Heart right ventricle (tissue), 16 donors: ENCODE measurements around the gene ABHD16B. TPM values are rescaled to one million over a fixed set of nuclear protein-coding genes. Genes with fewer than 3 reads are reported as not detected.
A peak's percentile ranks its signal among the peaks of the same experiment; 100 is the strongest.

ENCODE experiments used
- ATAC-seq, 8 donors: fragments of 200-7000 bp; cut with Tn5 transposase; one replicate each; pipeline ENCODE4 v1.9.1; 2020; ENCODE audit warnings: mild to moderate bottlenecking in 8 of 8, moderate library complexity in 8 of 8, moderate number of reproducible peaks in 1 of 8
- DNase-seq, 2 donors: peaks; one replicate each; pipeline ENCODE4 v3.0.0-alpha.2; 2020
- H3K27ac ChIP-seq, 10 donors: fragments of 200-600 bp; sonication (generic) in 2 of 10; one replicate each; pipeline versions ENCODE4 v1.5.0 to v1.8.0; 2020 to 2022; ENCODE audit warnings: mild to moderate bottlenecking in 3 of 10
- H3K27me3 ChIP-seq, 7 donors: fragments of 200-600 bp; one replicate each; pipeline ENCODE4 v1.8.0; 2021 to 2022; ENCODE audit warnings: mild to moderate bottlenecking in 2 of 7
- H3K36me3 ChIP-seq, 9 donors: fragments of 200-600 bp; sonication (generic) in 1 of 9; one replicate each; pipeline versions ENCODE4 v1.5.0 to v1.8.0; 2020 to 2022; ENCODE audit warnings: mild to moderate bottlenecking in 2 of 9
- H3K4me1 ChIP-seq, 9 donors: fragments of 200-600 bp; sonication (generic) in 1 of 9; one replicate each; pipeline versions ENCODE4 v1.5.0 to v1.8.0; 2020 to 2022; ENCODE audit warnings: mild to moderate bottlenecking in 4 of 9
- H3K4me3 ChIP-seq, 10 donors: fragments of 200-600 bp; sonication (generic) in 2 of 10; one replicate each; pipeline versions ENCODE4 v1.5.0 to v1.8.0; 2020 to 2022; ENCODE audit warnings: mild to moderate bottlenecking in 7 of 10, moderate library complexity in 2 of 10
- H3K9me3 ChIP-seq, 11 donors: fragments of 200-600 bp in 10 of 11; sonication (generic) in 2 of 11; one replicate each; pipeline versions ENCODE4 v1.5.0 to v1.8.0; 2013 to 2022; ENCODE audit warnings: mild to moderate bottlenecking in 2 of 11, control low read depth in 1 of 11, moderate library complexity in 1 of 11
- WGBS, 2 donors: extraction: QIAGEN DNeasy Blood & Tissue Kit; methylation state at CpG; one replicate each; pipeline ENCODE4 v1.1.7; 2013; ENCODE audit warnings: inconsistent platforms in 1 of 2; 5-methylcytosine and 5-hydroxymethylcytosine counted together
- intact Hi-C, 10 donors: fragments of 100-400 bp; cut with DNase I; formaldehyde crosslinking; loops; one replicate each; pipeline versions ENCODE4 v1.11.1 to v1.14.2; 2022
- polyA plus RNA-seq, 2 donors: library from polyadenylated mRNA; stranded (reverse); fragments of 200-250 nt; gene quantifications; one replicate each; pipeline ENCODE4 v1.2.3, GENCODE V29; 2013
- total RNA-seq, 10 donors: library from RNA; stranded (reverse); fragmentation: NEBNext Ultra II Directional in 3 of 10; extraction: Animal tissue kit (Norgen Biotek cat#: 25700) in 3 of 10; gene quantifications; one replicate each; pipeline versions ENCODE4 v1.2.1 to v1.2.4, GENCODE V29; 2021 to 2023
- TF ChIP-seq, protein P1 (sequence below), 9 donors: fragments of 200-600 bp; sonication (generic) in 2 of 9; IDR thresholded peaks; one replicate each; pipeline versions ENCODE4 v1.5.0 to v1.8.0; 2021 to 2022; ENCODE audit warnings: antibody characterized with exemption in 9 of 9, mild to moderate bottlenecking in 5 of 9, moderate library complexity in 1 of 9
- donor health status: Arrhythmogenic right ventricular cardiomyopathy.
- donor health status: ischemic (EF 13 %, LVEDD 7.1; RV severe dilation, severe dysfunction).
- donor health status: healthy with polysubstance abuse.
- donor health status: DM: no; HTN: yes; CAD: no.
- donor health status: DM: no; HTN: no; CAD: no.
- donor health status: ischemic (EF 25% LVEDD 6.9; RV normal size, moderate dysfunction).
- donor health status: ischemic (EF 25% LVEDD 5.7; RV mildly dilated, moderate dysfunction).
- donor health status: healthy.
- donor health status: DM: yes; HTN: yes; CAD: no.
- donor health status: Ischemic cardiomyopathy.
- donor health status: ischemic (EF 35%, LVEDD 5.7; RV mildly dilated, moderate dysfunction).
- donor health status: nonischemic (EF 11% LVEDD 7.7; RV severe dilation, severe dysfunction).
- donor health status: DM: yes; HTN: yes; CAD: no.
- donor health status: PGD.
- donor health status: ischemic (EF 29% LVEDD 5.4; RV normal size, mild dysfunction).
- donor health status: nonischemic (EF 23%, LVEDD 6.1; RV moderate dilation, normal function).

Gene ABHD16B
- total and polyA plus RNA-seq, 12 donors, result 0.32 to 0.59 TPM; not detected in 10

GRCh38 chr20:63891061-63892002 lies 30.0 kb downstream of the ABHD16B start:
- intact Hi-C loops, result no loop called here
- Histone ChIP-seq H3K36me3 (peaks cover 0 to 63% (median 19%) of the 10 kb centered on the region in 9 donors), H3K9me3 (no peaks in the 10 kb centered on the region), H3K4me3 (no peak overlapping the region), H3K27ac (no peak overlapping the region), H3K4me1 (peaks cover 5 to 26% (median 17%) of the 10 kb centered on the region in 9 donors), H3K27me3 (no peaks in the 10 kb centered on the region)
- ATAC-seq (no peak), DNase-seq (no peak)
- TF ChIP-seq, protein P1, sequence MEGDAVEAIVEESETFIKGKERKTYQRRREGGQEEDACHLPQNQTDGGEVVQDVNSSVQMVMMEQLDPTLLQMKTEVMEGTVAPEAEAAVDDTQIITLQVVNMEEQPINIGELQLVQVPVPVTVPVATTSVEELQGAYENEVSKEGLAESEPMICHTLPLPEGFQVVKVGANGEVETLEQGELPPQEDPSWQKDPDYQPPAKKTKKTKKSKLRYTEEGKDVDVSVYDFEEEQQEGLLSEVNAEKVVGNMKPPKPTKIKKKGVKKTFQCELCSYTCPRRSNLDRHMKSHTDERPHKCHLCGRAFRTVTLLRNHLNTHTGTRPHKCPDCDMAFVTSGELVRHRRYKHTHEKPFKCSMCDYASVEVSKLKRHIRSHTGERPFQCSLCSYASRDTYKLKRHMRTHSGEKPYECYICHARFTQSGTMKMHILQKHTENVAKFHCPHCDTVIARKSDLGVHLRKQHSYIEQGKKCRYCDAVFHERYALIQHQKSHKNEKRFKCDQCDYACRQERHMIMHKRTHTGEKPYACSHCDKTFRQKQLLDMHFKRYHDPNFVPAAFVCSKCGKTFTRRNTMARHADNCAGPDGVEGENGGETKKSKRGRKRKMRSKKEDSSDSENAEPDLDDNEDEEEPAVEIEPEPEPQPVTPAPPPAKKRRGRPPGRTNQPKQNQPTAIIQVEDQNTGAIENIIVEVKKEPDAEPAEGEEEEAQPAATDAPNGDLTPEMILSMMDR (IDR thresholded peaks at IDR 0.05), result no peak
- WGBS, 2 donors, result 87% methylated on average over 29 of the region's 29 CpGs

DNA sequence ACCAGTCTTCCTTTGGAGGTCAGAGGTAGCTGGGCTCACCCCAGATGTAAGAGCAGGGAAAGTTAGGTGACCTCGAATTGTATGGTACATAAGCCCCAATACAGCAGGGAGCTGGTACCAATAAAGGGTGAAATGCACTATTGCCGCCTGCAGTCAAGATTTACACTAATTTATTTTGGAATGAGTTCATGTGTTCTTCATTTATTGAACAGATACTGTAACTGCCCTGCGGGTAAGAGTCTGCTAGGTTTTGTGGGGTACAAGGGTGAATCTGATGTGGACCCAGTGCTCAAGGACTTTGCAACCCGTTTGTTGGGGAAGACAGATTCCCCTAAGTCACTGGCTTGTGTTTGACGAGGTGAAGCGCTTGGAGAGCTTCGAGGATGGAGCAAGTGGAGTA lies 31.1 kb downstream of the ABHD16B start:
- intact Hi-C loops, result no loop called here
- DNase-seq (no peak), ATAC-seq (no peak)
- 88 to 92% methylated on average over 7 of the region's 7 CpGs for WGBS, 2 donors
- Histone ChIP-seq H3K4me1 (peaks cover 11 to 37% (median 28%) of the 10 kb centered on the region in 9 donors), H3K27ac (no peak overlapping the region), H3K9me3 (no peaks in the 10 kb centered on the region), H3K36me3 (peaks cover 0 to 53% (median 19%) of the 10 kb centered on the region in 9 donors), H3K4me3 (no peak overlapping the region), H3K27me3 (no peaks in the 10 kb centered on the region)
- TF ChIP-seq, protein P1 (IDR thresholded peaks at IDR 0.05), result no peak

DNA sequence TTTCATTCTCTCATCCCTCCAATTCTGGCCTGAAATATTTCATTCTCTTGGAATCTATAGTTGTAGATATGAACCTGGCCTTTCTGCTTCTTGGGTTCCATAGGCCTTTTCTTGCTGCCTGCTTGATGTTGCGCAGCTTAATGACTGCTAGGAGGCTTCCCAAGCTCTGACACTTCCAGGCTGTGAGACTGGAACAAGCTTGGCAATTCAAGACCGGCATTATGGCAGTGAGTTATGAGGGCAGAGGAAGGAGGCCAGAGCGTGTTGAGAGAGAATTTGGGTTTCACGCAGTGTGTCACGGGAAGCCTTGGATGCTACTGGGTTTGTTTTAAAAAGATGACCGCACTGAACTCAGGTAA lies 32.7 kb downstream of the ABHD16B start:
- Histone ChIP-seq H3K4me3 (peak overlapping the region in 7 of 10 donors; percentile 43 to 70 (median 64)), H3K4me1 (peaks cover 11 to 50% (median 41%) of the 10 kb centered on the region in 9 donors), H3K27ac (peak overlapping the region in 9 of 10 donors; percentile 66 to 89 (median 80)), H3K27me3 (no peaks in the 10 kb centered on the region), H3K36me3 (peaks cover 0 to 46% (median 11%) of the 10 kb centered on the region in 9 donors), H3K9me3 (no peaks in the 10 kb centered on the region)
- intact Hi-C loops, result no loop called here
- ATAC-seq, result no peak
- 27 to 38% methylated on average over 6 of the region's 6 CpGs for WGBS, 2 donors
- TF ChIP-seq, protein P1 (IDR thresholded peaks at IDR 0.05), result no peak
- DNase-seq, result no peak

DNA sequence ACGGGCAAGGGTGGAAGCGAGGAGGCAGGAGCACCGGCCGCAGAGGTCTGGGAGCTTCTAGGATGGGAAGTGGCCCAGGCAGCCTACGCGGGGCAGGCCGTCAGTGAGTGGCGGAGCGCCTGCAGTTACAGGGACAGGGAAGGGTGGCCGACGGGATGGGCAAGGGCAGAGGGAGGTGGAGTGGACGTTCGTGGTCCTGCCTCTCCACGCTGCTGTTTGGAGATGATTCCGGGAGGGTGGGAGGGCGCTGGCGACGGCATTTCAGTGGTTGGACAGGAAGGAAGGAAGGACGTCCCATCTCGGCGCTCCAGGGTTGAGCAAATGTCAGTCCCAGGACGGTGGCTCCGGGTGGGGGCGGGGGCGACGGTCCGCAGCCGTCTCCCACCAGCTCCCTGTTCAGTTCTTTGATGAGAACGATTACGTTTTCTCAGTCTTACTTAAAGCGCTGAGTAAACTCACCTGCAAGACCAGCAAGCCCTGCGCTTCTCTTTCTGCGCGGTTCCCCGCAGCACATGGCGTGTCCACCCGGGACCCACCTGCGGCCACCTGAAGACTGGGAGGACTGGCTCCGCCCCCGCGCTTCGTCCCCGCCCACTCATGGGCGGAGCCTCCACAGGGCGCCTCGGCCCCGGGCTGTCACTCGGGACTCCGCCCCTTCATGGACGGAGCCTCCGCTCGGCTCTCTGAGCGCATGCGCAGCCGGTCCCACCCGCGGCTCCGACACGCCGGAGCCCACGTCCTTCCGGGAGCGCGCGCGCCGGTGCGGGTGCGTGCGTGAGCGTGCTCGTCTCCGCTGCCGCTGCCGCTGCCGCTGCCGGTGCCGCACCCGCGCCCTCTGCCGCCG lies 33.3 kb downstream of the ABHD16B start, which contains the start of gene DNAJC5:
TSS of gene DNAJC5 (plus strand) at position 769 of the 844 bp plus-strand sequence. CDS start 33,220 bp downstream, outside the sequence.
- TF ChIP-seq, protein P1 (IDR thresholded peaks at IDR 0.05), result no peak
- intact Hi-C loops, result loop anchor here in 1 of 10 donors (5.0 kb wide), 1 partner anchor 63 kb away; the partner anchor contains the start of gene UCKL1
- H3K4me3 ChIP-seq, result peak within 1 kb of the TSS; percentile 50 to 70 (median 64)
- H3K27me3 ChIP-seq, result no peaks in the 10 kb centered on the region
- ATAC-seq (peak; percentile 95 to 98 (median 97)), DNase-seq (peak; percentile 94 to 98)
- H3K9me3 ChIP-seq, result no peaks in the 10 kb centered on the region
- H3K4me1 ChIP-seq, result peaks cover 11 to 53% (median 47%) of the 10 kb centered on the region in 9 donors
- 1 to 2% methylated on average over 76 to 82 of the region's 82 CpGs for WGBS, 2 donors
- H3K27ac ChIP-seq, result peak within 1 kb of the TSS; percentile 23 to 93 (median 85)
- peaks cover 0 to 40% (median 6%) of the 10 kb centered on the region in 9 donors for H3K36me3 ChIP-seq
